ENCODE data around the gene LYSMD1. TPM values are rescaled to one million over a fixed set of nuclear protein-coding genes. Genes with fewer than 3 reads are reported as not detected.
A peak's percentile ranks its signal among the peaks of the same experiment; 100 is the strongest.

LYSMD1 gene
- total RNA-seq, 1 experiment from 2014 or later, result 6.7 TPM

- Histone ChIP-seq H3K4me2 (ENCODE audit: insufficient read depth, insufficient read length, low read length) (peak within 1 kb of the TSS; percentile 97), H3K18ac (ENCODE audit: insufficient read length, low read depth, low read length) (peak within 1 kb of the TSS; percentile 59), H4K8ac (replicated peaks; ENCODE audit: insufficient read length, low read depth, low read length) (no peak within 1 kb of the TSS), H2BK15ac (ENCODE audit: low read depth, low read length) (no peak within 1 kb of the TSS), H3K27me3 (ENCODE audit: insufficient read depth, low read length) (no peaks in the 10 kb centered on the region), H2BK12ac (ENCODE audit: insufficient read length, low read depth, low read length) (peak within 1 kb of the TSS; percentile 31), H3K56ac (ENCODE audit: insufficient read length, low read depth, low read length) (no peak within 1 kb of the TSS), H3K79me1 (ENCODE audit: insufficient read depth, low read depth, low read length, poor library complexity, severe bottlenecking) (peaks cover 3% of the 10 kb centered on the region), H2AK5ac (ENCODE audit: insufficient read length, low read length) (no peak within 1 kb of the TSS), H3K4ac (ENCODE audit: low read depth, low read length) (no peak within 1 kb of the TSS), H4K20me1 (ENCODE audit: control insufficient read depth, insufficient read depth, insufficient read length) (no peaks in the 10 kb centered on the region), H3K14ac (ENCODE audit: insufficient read depth, low read length) (peak within 1 kb of the TSS; percentile 79), H4K91ac (ENCODE audit: insufficient read length, low read depth, low read length) (no peak within 1 kb of the TSS), H3K23ac (ENCODE audit: insufficient read length, low read depth, low read length) (no peak within 1 kb of the TSS), H3K27ac (ENCODE audit: insufficient read length, low read depth, low read length) (no peak within 1 kb of the TSS), H2BK5ac (ENCODE audit: insufficient read length, low read length) (no peak within 1 kb of the TSS), H2AFZ (ENCODE audit: low read length) (no peak within 1 kb of the TSS), H2BK120ac (ENCODE audit: low read depth, low read length, poor library complexity, severe bottlenecking) (no peak within 1 kb of the TSS), H3K4me1 (ENCODE audit: insufficient read depth, low read length) (no peaks in the 10 kb centered on the region), H3K9ac (ENCODE audit: extremely low read depth, insufficient read length, low read length) (peak within 1 kb of the TSS; percentile 93), H3K79me2 (ENCODE audit: insufficient read depth, low read length) (peaks cover 35% of the 10 kb centered on the region), H3T11ph (ENCODE audit: low read length) (no peak within 1 kb of the TSS), H4K5ac (ENCODE audit: insufficient read length, low read depth, low read length) (no peak within 1 kb of the TSS), H2BK20ac (ENCODE audit: low read depth, low read length, poor library complexity, severe bottlenecking) (no peak within 1 kb of the TSS), H3K23me2 (ENCODE audit: insufficient read length, low read depth, low read length, poor library complexity, severe bottlenecking) (peaks cover 6% of the 10 kb centered on the region), H3K9me3 (ENCODE audit: control insufficient read depth, low read depth, low read length) (no peaks in the 10 kb centered on the region)
- Mint-ChIP-seq H3K9me3 (peaks cover 2% of the 10 kb centered on the region in 2 experiments; a peak in 2 of 5 replicates), H3K27ac (peak within 1 kb of the TSS; percentile 95 to 99 (median 99)), H3K36me3 (ENCODE audit: insufficient read depth in 1 of 3, low read depth in 3 of 3) (peaks cover 6 to 23% (median 16%) of the 10 kb centered on the region in 3 experiments; a peak in 5 of 7 replicates), H3K4me1 (peaks cover 20 to 23% of the 10 kb centered on the region in 2 experiments), H3K27me3 (ENCODE audit: low read depth) (peaks cover 4% of the 10 kb centered on the region), H3K4me3 (peak within 1 kb of the TSS; percentile 94 to 99)
- TF ChIP-seq, protein P1, sequence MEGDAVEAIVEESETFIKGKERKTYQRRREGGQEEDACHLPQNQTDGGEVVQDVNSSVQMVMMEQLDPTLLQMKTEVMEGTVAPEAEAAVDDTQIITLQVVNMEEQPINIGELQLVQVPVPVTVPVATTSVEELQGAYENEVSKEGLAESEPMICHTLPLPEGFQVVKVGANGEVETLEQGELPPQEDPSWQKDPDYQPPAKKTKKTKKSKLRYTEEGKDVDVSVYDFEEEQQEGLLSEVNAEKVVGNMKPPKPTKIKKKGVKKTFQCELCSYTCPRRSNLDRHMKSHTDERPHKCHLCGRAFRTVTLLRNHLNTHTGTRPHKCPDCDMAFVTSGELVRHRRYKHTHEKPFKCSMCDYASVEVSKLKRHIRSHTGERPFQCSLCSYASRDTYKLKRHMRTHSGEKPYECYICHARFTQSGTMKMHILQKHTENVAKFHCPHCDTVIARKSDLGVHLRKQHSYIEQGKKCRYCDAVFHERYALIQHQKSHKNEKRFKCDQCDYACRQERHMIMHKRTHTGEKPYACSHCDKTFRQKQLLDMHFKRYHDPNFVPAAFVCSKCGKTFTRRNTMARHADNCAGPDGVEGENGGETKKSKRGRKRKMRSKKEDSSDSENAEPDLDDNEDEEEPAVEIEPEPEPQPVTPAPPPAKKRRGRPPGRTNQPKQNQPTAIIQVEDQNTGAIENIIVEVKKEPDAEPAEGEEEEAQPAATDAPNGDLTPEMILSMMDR (conservative IDR thresholded peaks at IDR 0.05), result no peak
- no CpG with 5 or more reads among the region's 60 CpGs for WGBS (ENCODE audit: extremely low coverage, insufficient read length, low lambda C conversion rate)
- DNase-seq, result peak; percentile 95
Measured at GRCh38 chr1:151198254-151199127, 32.8 kb upstream of the LYSMD1 start, which contains the start of gene PIP5K1A. Gene PIP5K1A (plus strand): TSS chr1:151198552. CDS start chr1:151198997, 445 bp downstream.

Data from H9 (cell line).